ENCODE measurements around the gene BOK. TPM values are rescaled to one million over a fixed set of nuclear protein-coding genes. Genes with fewer than 3 reads are reported as not detected.

BOK gene
- total and polyA plus RNA-seq, 2 of the 13 experiments (the other 11 are each of a cell fraction or from before 2014, with no cell fraction given), result 35.5 to 39.2 TPM

DNA sequence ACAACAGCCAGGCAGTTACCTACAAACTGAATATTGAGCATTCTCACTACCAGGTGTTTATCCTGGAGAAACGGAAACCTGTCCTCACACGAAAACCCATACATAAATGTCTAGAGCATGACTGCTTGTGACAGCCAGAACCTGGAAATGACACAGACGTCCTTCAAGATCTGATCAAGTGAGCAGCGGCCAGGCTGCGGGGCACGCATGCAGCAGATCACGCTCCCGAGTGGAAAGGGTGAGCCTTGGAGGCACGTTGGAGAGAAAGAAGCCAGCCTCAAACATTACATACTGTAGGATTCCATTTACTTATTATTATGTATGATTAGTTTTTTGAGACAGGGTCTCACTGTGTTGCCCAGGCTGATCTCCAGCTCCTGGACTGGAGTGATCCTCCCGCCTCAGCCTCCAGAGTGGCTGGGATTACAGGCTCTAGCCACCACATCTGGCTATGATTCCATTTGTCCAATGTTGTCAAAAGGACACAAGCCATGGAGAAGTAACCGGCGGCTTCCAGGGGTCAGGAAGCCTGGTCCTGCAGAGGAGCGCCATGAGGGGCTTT, 27.3 kb upstream of the BOK start (continued):
- TF ChIP-seq, protein P1, sequence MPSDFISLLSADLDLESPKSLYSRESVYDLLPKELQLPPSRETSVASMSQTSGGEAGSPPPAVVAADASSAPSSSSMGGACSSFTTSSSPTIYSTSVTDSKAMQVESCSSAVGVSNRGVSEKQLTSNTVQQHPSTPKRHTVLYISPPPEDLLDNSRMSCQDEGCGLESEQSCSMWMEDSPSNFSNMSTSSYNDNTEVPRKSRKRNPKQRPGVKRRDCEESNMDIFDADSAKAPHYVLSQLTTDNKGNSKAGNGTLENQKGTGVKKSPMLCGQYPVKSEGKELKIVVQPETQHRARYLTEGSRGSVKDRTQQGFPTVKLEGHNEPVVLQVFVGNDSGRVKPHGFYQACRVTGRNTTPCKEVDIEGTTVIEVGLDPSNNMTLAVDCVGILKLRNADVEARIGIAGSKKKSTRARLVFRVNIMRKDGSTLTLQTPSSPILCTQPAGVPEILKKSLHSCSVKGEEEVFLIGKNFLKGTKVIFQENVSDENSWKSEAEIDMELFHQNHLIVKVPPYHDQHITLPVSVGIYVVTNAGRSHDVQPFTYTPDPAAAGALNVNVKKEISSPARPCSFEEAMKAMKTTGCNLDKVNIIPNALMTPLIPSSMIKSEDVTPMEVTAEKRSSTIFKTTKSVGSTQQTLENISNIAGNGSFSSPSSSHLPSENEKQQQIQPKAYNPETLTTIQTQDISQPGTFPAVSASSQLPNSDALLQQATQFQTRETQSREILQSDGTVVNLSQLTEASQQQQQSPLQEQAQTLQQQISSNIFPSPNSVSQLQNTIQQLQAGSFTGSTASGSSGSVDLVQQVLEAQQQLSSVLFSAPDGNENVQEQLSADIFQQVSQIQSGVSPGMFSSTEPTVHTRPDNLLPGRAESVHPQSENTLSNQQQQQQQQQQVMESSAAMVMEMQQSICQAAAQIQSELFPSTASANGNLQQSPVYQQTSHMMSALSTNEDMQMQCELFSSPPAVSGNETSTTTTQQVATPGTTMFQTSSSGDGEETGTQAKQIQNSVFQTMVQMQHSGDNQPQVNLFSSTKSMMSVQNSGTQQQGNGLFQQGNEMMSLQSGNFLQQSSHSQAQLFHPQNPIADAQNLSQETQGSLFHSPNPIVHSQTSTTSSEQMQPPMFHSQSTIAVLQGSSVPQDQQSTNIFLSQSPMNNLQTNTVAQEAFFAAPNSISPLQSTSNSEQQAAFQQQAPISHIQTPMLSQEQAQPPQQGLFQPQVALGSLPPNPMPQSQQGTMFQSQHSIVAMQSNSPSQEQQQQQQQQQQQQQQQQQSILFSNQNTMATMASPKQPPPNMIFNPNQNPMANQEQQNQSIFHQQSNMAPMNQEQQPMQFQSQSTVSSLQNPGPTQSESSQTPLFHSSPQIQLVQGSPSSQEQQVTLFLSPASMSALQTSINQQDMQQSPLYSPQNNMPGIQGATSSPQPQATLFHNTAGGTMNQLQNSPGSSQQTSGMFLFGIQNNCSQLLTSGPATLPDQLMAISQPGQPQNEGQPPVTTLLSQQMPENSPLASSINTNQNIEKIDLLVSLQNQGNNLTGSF (CRISPR knock-in tag; IDR thresholded peaks at IDR 0.05), result no peak

DNA sequence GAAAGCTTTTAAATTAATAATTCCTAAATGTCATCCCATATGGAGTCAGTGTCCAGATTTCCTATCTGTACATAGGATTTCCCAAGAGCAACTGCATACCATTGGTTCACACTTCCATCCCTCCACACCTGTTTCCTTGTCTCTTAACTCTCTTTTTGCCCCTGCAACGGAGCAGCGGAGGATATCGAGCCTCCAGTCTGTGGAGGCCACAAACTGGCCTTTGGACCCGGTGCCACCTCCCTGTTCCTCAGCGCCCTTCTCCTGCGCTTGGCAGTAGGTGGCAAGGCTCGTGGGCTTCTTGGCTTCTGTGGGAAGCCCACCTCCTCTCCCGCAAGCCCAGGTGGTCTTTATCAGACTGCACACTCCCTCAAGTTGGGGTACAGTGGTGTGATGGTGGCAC, 26.4 kb upstream of the BOK start:
- FAIRE-seq, result no peak
- Histone ChIP-seq H2AFZ (ENCODE audit: low read length) (no peak overlapping the region), H3K36me3 (replicated peaks in 1 of 2; ENCODE audit: control insufficient read depth in 1 of 2, insufficient read depth in 2 of 2, low read length in 2 of 2) (no peaks in the 10 kb centered on the region), H4K20me1 (ENCODE audit: insufficient read depth, low read length) (no peaks in the 10 kb centered on the region), H3K79me2 (ENCODE audit: insufficient read depth, low read length) (no peaks in the 10 kb centered on the region), H3K4me1 (ENCODE audit: insufficient read depth, low read length) (peaks cover 84% of the 10 kb centered on the region), H3K4me2 (ENCODE audit: low read depth, low read length) (peak overlapping the region; percentile 70; the same call in 1 of the 2 replicates), H3K9me3 (ENCODE audit: low read length) (no peaks in the 10 kb centered on the region), H3K27me3 (ENCODE audit: control insufficient read depth in 1 of 2, insufficient read depth in 2 of 2, low read length in 2 of 2) (peaks cover 0 to 19% of the 10 kb centered on the region in 2 experiments; a peak in 2 of 5 replicates), H3K9ac (ENCODE audit: insufficient read depth, low read depth, low read length) (no peak overlapping the region), H3K27ac (ENCODE audit: extremely low read length, insufficient read depth, low read length) (no peak overlapping the region), H3K4me3 (replicated peaks in 1 of 3; ENCODE audit: insufficient read depth in 1 of 3, low read depth in 2 of 3, low read length in 3 of 3) (no peak overlapping the region)
- TF ChIP-seq ZNF260 (CRISPR knock-in tag; IDR thresholded peaks at IDR 0.05; ENCODE audit: borderline replicate concordance, low read depth) (0 out of 2 replicates have a peak, but pooled peaks have one; percentile 9), ZBTB38 (CRISPR knock-in tag; IDR thresholded peaks at IDR 0.05) (no peak), NKX3-1 (CRISPR knock-in tag; IDR thresholded peaks at IDR 0.05) (no peak), MLLT10 (CRISPR knock-in tag; IDR thresholded peaks at IDR 0.05) (no peak), ZNF83 (CRISPR knock-in tag; IDR thresholded peaks at IDR 0.05; ENCODE audit: borderline replicate concordance) (no peak), EZH2 (conservative IDR thresholded peaks at IDR 0.05; ENCODE audit: low read depth, low read length) (no peak), RFX3 (CRISPR knock-in tag; IDR thresholded peaks at IDR 0.05) (no peak)
- TF ChIP-seq, protein P2, sequence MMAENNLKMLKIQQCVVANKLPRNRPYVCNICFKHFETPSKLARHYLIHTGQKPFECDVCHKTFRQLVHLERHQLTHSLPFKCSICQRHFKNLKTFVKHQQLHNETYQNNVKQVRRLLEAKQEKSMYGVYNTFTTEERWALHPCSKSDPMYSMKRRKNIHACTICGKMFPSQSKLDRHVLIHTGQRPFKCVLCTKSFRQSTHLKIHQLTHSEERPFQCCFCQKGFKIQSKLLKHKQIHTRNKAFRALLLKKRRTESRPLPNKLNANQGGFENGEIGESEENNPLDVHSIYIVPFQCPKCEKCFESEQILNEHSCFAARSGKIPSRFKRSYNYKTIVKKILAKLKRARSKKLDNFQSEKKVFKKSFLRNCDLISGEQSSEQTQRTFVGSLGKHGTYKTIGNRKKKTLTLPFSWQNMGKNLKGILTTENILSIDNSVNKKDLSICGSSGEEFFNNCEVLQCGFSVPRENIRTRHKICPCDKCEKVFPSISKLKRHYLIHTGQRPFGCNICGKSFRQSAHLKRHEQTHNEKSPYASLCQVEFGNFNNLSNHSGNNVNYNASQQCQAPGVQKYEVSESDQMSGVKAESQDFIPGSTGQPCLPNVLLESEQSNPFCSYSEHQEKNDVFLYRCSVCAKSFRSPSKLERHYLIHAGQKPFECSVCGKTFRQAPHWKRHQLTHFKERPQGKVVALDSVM (CRISPR knock-in tag; IDR thresholded peaks at IDR 0.05), result peak; percentile 89
- TF ChIP-seq, protein P3, sequence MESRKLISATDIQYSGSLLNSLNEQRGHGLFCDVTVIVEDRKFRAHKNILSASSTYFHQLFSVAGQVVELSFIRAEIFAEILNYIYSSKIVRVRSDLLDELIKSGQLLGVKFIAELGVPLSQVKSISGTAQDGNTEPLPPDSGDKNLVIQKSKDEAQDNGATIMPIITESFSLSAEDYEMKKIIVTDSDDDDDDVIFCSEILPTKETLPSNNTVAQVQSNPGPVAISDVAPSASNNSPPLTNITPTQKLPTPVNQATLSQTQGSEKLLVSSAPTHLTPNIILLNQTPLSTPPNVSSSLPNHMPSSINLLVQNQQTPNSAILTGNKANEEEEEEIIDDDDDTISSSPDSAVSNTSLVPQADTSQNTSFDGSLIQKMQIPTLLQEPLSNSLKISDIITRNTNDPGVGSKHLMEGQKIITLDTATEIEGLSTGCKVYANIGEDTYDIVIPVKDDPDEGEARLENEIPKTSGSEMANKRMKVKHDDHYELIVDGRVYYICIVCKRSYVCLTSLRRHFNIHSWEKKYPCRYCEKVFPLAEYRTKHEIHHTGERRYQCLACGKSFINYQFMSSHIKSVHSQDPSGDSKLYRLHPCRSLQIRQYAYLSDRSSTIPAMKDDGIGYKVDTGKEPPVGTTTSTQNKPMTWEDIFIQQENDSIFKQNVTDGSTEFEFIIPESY (CRISPR knock-in tag; IDR thresholded peaks at IDR 0.05), result 0 out of 2 replicates have a peak, but pooled peaks have one; percentile 18
- 66% methylated on average over 8 of the region's 8 CpGs for WGBS (ENCODE audit: low lambda C conversion rate)
- intact Hi-C loops (cut with micrococcal nuclease; ENCODE audit: unreplicated experiment) (no loop called here), in situ Hi-C loops (cut with HindIII; ENCODE audit: extremely low pct_ligation_motif_present, low pct_unique_long_range_greater_than_20kb) (no loop called here)
- ChIA-PET POLR2A (no interaction called here), CTCF (ENCODE audit: low intra/inter-chr PET ratio, low total read pairs) (no interaction called here)
- no peak for DNase-seq (ENCODE audit: low spot score)
- no TSS peak for BruUV-seq (replicated peaks)
- ATAC-seq, result no peak
